Mesenchymal stem cell (in vitro differentiated cells and primary cell): ENCODE data around the gene ICAM1. TPM values are rescaled to one million over a fixed set of nuclear protein-coding genes. Genes with fewer than 3 reads are reported as not detected.
A peak's percentile ranks its signal among the peaks of the same experiment; 100 is the strongest.

Source experiments
- DNase-seq: peaks from one replicate; pipeline ENCODE4 v3.0.0-alpha.2; 2013
- H2AFZ ChIP-seq: one replicate; pipeline ENCODE4 v1.6.1; 2013; ENCODE audit warnings: low read depth, mild to moderate bottlenecking, control low read depth, inconsistent platforms, low read length, moderate library complexity
- H2AK5ac ChIP-seq: 2 replicates; pipeline ENCODE4 v1.6.1; 2013; ENCODE audit warnings: low read length, moderate library complexity, mild to moderate bottlenecking, inconsistent platforms; ENCODE audit not compliant: severe bottlenecking
- H2BK120ac ChIP-seq: one replicate; pipeline ENCODE4 v1.6.1; 2013; ENCODE audit warnings: low read depth, mild to moderate bottlenecking, inconsistent platforms, low read length, moderate library complexity
- H2BK12ac ChIP-seq, 2 experiments: one replicate each; pipeline ENCODE4 v1.6.1; 2013; ENCODE audit warnings: inconsistent platforms in 2 of 2, low read length in 2 of 2, mild to moderate bottlenecking in 2 of 2, moderate library complexity in 2 of 2, control low read depth in 1 of 2
- H2BK15ac ChIP-seq: one replicate; pipeline ENCODE4 v1.6.1; 2013; ENCODE audit warnings: mild to moderate bottlenecking, low read depth, inconsistent platforms; ENCODE audit not compliant: poor library complexity, severe bottlenecking
- H2BK5ac ChIP-seq: 2 replicates; pipeline ENCODE4 v1.6.1; 2013; ENCODE audit warnings: low read depth, mild to moderate bottlenecking, low read length, control low read depth, inconsistent platforms; ENCODE audit not compliant: poor library complexity, severe bottlenecking
- H3K14ac ChIP-seq, 2 experiments: one replicate each; pipeline ENCODE4 v1.6.1; 2013; ENCODE audit warnings: inconsistent platforms in 2 of 2, low read length in 2 of 2, control low read depth in 1 of 2, mild to moderate bottlenecking in 1 of 2, moderate library complexity in 1 of 2
- H3K18ac ChIP-seq, 2 experiments: one replicate each; pipeline ENCODE4 v1.6.1; 2013; ENCODE audit warnings: inconsistent platforms in 2 of 2, low read length in 2 of 2, control low read depth in 1 of 2, low read depth in 1 of 2, mild to moderate bottlenecking in 1 of 2
- H3K23ac ChIP-seq, 2 experiments: one replicate each; pipeline ENCODE4 v1.6.1; 2013; ENCODE audit warnings: inconsistent platforms in 2 of 2, low read length in 2 of 2, mild to moderate bottlenecking in 2 of 2, moderate library complexity in 2 of 2, control low read depth in 1 of 2
- H3K27ac ChIP-seq: 2 replicates; pipeline ENCODE4 v1.5.1; 2013; ENCODE audit warnings: mild to moderate bottlenecking, moderate library complexity, low read length, control low read depth, inconsistent platforms; ENCODE audit not compliant: poor library complexity, severe bottlenecking
- H3K27me3 ChIP-seq, 2 experiments: 2 replicates each; pipeline versions ENCODE4 v1.6.1 to v1.7.0; 2013; ENCODE audit warnings: low read length in 2 of 2, mild to moderate bottlenecking in 2 of 2, moderate library complexity in 2 of 2, control low read depth in 1 of 2, inconsistent platforms in 1 of 2; ENCODE audit not compliant: control insufficient read depth in 1 of 2, insufficient read depth in 1 of 2
- H3K36me3 ChIP-seq, 2 experiments: 2 replicates each; pipeline versions ENCODE4 v1.6.1 to v1.7.0; 2013; ENCODE audit warnings: low read length in 2 of 2, control low read depth in 1 of 2, inconsistent platforms in 1 of 2, low read depth in 1 of 2, mild to moderate bottlenecking in 1 of 2; ENCODE audit not compliant: insufficient read depth in 2 of 2, control insufficient read depth in 1 of 2
- H3K4ac ChIP-seq, 2 experiments: one replicate each; pipeline ENCODE4 v1.6.1; 2013; ENCODE audit warnings: inconsistent platforms in 2 of 2, low read length in 2 of 2, mild to moderate bottlenecking in 2 of 2, moderate library complexity in 2 of 2, control low read depth in 1 of 2, low read depth in 1 of 2
- H3K4me1 ChIP-seq: 2 replicates; pipeline ENCODE4 v1.6.1; 2013; ENCODE audit warnings: low read depth, low read length, control low read depth; ENCODE audit not compliant: control insufficient read depth, insufficient read depth
- H3K4me2 ChIP-seq: 2 replicates; pipeline ENCODE4 v1.6.1; 2013; ENCODE audit warnings: low read length, mild to moderate bottlenecking, inconsistent platforms; ENCODE audit not compliant: poor library complexity, severe bottlenecking
- H3K4me3 ChIP-seq, 2 experiments: 2 replicates each; pipeline versions ENCODE4 v1.5.1 to v1.7.0; 2013; ENCODE audit warnings: low read length in 2 of 2, mild to moderate bottlenecking in 2 of 2, control low read depth in 1 of 2, low read depth in 1 of 2; ENCODE audit not compliant: insufficient read depth in 1 of 2
- H3K79me1 ChIP-seq: replicated peaks from 2 replicates; pipeline ENCODE4 v1.6.1; 2013; ENCODE audit warnings: mild to moderate bottlenecking, control low read depth, low read length, inconsistent platforms; ENCODE audit not compliant: poor library complexity, severe bottlenecking
- H3K9ac ChIP-seq: 2 replicates; pipeline ENCODE4 v1.7.0; 2013; ENCODE audit warnings: mild to moderate bottlenecking, low read length, moderate library complexity
- H3K9me3 ChIP-seq: 2 replicates; pipeline ENCODE4 v1.7.0; 2013; ENCODE audit warnings: mild to moderate bottlenecking, low read length; ENCODE audit not compliant: control insufficient read depth
- H4K8ac ChIP-seq: one replicate; pipeline ENCODE4 v1.6.1; 2013; ENCODE audit warnings: inconsistent platforms, mild to moderate bottlenecking, low read length, moderate library complexity
- H4K91ac ChIP-seq: one replicate; pipeline ENCODE4 v1.6.1; 2013; ENCODE audit warnings: mild to moderate bottlenecking, low read length, inconsistent platforms
- WGBS: methylation state at CpG from one replicate; pipeline ENCODE4 v1.1.7; 2013; ENCODE audit warnings: mixed read lengths; 5-methylcytosine and 5-hydroxymethylcytosine counted together
- polyA plus RNA-seq, 2 experiments: library from polyadenylated mRNA; stranded (reverse); fragments of 200-250 nt; gene quantifications; one replicate each; pipeline ENCODE4 v1.2.3, GENCODE V29; 2013

ICAM1 gene
- 73.0 TPM for polyA plus RNA-seq (2013, experiment 1 of 2)
- 70.2 TPM for polyA plus RNA-seq (2013, experiment 2 of 2)

DNA sequence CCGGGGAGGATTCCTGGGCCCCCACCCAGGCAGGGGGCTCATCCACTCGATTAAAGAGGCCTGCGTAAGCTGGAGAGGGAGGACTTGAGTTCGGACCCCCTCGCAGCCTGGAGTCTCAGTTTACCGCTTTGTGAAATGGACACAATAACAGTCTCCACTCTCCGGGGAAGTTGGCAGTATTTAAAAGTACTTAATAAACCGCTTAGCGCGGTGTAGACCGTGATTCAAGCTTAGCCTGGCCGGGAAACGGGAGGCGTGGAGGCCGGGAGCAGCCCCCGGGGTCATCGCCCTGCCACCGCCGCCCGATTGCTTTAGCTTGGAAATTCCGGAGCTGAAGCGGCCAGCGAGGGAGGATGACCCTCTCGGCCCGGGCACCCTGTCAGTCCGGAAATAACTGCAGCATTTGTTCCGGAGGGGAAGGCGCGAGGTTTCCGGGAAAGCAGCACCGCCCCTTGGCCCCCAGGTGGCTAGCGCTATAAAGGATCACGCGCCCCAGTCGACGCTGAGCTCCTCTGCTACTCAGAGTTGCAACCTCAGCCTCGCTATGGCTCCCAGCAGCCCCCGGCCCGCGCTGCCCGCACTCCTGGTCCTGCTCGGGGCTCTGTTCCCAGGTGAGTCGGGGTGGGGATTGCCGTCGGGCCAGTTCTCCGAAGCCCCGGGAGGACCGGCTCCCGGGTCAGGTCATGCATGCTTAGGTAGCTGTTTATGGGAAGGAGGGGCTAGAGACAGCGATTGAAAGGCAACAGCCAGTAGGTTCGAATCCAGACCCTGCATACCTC is at the start of gene ICAM1:
Gene ICAM1 (plus strand): TSS at position 505 of the 779 bp plus-strand sequence. CDS start 40 bp downstream, at position 545.
- peak; percentile 94 for DNase-seq
- H4K91ac ChIP-seq, result peak within 1 kb of the TSS; percentile 70
- H3K18ac ChIP-seq, result peak within 1 kb of the TSS; percentile 71 to 94
- H2AFZ ChIP-seq, result peak within 1 kb of the TSS; percentile 83
- peak within 1 kb of the TSS; percentile 75 for H2BK15ac ChIP-seq
- H3K4me2 ChIP-seq, result peak within 1 kb of the TSS; percentile 79
- H3K9me3 ChIP-seq, result no peaks in the 10 kb centered on the region
- H3K27me3 ChIP-seq, result no peaks in the 10 kb centered on the region
- H2BK5ac ChIP-seq, result peak within 1 kb of the TSS; percentile 35
- H3K4me3 ChIP-seq, result peak within 1 kb of the TSS; percentile 43 to 79
- peak within 1 kb of the TSS; percentile 49 for H2AK5ac ChIP-seq
- H3K14ac ChIP-seq, result peak within 1 kb of the TSS in 1 of 2 experiments; percentile 80
- H3K4ac ChIP-seq, result peak within 1 kb of the TSS; percentile 84 to 89
- H3K4me1 ChIP-seq, result peaks cover 23% of the 10 kb centered on the region
- peak within 1 kb of the TSS; percentile 96 for H4K8ac ChIP-seq
- peak within 1 kb of the TSS; percentile 51 to 96 for H2BK12ac ChIP-seq
- peaks cover 9 to 11% of the 10 kb centered on the region in 2 experiments for H3K36me3 ChIP-seq
- 8% methylated on average over 51 of the region's 51 CpGs for WGBS
- peak within 1 kb of the TSS; percentile 84 for H3K9ac ChIP-seq
- H2BK120ac ChIP-seq, result peak within 1 kb of the TSS; percentile 91
- H3K23ac ChIP-seq, result peak within 1 kb of the TSS in 1 of 2 experiments; percentile 59
- no peak within 1 kb of the TSS for H3K27ac ChIP-seq
- no peaks in the 10 kb centered on the region for H3K79me1 ChIP-seq

DNA sequence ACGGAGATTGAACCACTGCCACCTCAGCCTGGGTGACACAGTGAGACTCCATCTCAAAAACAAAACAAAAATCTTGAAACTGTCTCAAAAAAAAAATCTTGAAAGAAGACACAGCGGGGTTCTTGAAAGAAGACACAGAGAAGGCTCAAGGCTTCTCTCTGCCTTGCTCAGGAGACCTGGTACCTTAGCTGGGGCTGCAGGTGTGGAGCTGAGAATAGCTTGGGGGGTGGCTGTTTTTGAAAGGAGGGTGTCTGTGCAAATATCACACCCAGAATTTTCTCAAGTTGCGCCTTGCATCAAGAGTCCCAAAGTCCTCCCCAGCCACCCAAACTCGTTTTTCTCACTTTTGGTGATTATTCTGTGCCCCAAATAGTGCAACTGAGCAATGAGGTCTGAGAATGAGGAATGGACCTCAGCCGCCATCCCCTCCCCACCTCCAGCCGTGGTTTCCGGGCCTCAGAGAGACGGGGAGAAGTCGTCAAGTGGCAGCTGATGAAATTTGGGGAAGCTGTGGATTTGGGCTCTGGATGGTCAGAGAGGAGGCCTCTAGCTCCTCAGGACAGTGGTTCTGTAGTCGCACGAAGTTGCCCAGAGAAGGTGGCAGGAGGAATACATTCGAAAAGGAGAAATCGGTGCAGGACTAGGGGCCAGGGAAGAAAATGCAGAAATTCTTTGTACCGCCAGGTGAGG is 48.6 kb upstream of the ICAM1 start:
- Histone ChIP-seq H2BK5ac (no peak overlapping the region), H3K9me3 (no peaks in the 10 kb centered on the region), H4K8ac (no peak overlapping the region), H4K91ac (no peak overlapping the region), H3K23ac (no peak overlapping the region), H3K14ac (no peak overlapping the region), H2AK5ac (no peak overlapping the region), H3K4me3 (no peak overlapping the region), H2BK12ac (no peak overlapping the region), H3K18ac (no peak overlapping the region), H3K4me2 (no peak overlapping the region), H3K4me1 (peaks cover 3% of the 10 kb centered on the region), H2BK15ac (no peak overlapping the region), H3K27ac (no peak overlapping the region), H3K36me3 (peaks cover 15 to 30% of the 10 kb centered on the region in 2 experiments), H2BK120ac (no peak overlapping the region), H3K4ac (no peak overlapping the region), H2AFZ (no peak overlapping the region), H3K79me1 (peaks cover 5% of the 10 kb centered on the region), H3K9ac (no peak overlapping the region), H3K27me3 (no peaks in the 10 kb centered on the region)
- WGBS, result 90% methylated on average over 13 of the region's 14 CpGs
- DNase-seq, result no peak

DNA sequence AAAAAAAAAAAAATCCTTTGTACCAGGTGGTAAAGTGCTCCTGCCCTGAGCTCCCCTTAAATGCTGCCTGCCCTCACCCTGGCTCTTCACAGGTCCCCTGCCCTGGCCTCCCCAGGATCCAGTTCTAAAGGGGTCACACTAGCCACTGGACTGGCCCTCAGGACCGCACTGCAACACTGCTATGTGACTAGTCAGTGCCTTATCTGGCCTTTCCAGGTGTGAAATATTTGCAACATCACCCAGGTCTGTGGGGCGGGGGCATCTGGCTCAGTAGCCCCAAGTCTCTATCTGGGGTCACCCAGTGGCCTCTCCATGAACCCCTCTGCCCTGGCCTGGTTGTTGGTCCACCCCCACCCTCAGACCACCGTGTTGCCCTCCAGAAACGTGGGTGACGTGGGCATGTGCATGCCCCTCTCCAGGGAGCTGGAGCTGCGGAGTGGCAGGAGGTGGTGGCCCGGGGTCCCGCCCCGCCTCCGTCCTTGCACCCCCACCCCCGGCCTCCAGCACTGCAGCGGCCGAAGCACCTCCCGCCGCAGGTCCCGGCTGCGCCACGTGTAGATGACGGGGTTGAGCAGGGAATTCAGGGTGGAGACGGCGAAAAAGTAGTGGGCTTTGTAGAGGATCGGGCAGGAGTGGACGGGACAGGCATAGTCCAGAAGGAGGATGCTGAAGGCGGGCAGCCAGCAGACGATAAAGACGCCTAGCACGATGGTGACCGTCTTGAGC is 47.3 kb upstream of the ICAM1 start:
- H3K14ac ChIP-seq, result no peak overlapping the region
- no peak overlapping the region for H3K9ac ChIP-seq
- 96% methylated on average over 28 of the region's 28 CpGs for WGBS
- H3K27ac ChIP-seq, result no peak overlapping the region
- H3K79me1 ChIP-seq, result peaks cover 7% of the 10 kb centered on the region
- H2BK15ac ChIP-seq, result no peak overlapping the region
- H2AFZ ChIP-seq, result no peak overlapping the region
- H3K36me3 ChIP-seq, result peaks cover 15 to 30% of the 10 kb centered on the region in 2 experiments
- H2AK5ac ChIP-seq, result no peak overlapping the region
- H2BK5ac ChIP-seq, result no peak overlapping the region
- no peak for DNase-seq
- H3K4ac ChIP-seq, result no peak overlapping the region
- H2BK12ac ChIP-seq, result no peak overlapping the region
- no peak overlapping the region for H4K8ac ChIP-seq
- H4K91ac ChIP-seq, result no peak overlapping the region
- no peaks in the 10 kb centered on the region for H3K27me3 ChIP-seq
- no peaks in the 10 kb centered on the region for H3K9me3 ChIP-seq
- no peak overlapping the region for H3K4me2 ChIP-seq
- H3K23ac ChIP-seq, result no peak overlapping the region
- no peak overlapping the region for H3K18ac ChIP-seq
- peaks cover 3% of the 10 kb centered on the region for H3K4me1 ChIP-seq
- H2BK120ac ChIP-seq, result no peak overlapping the region
- no peak overlapping the region for H3K4me3 ChIP-seq
